Activated CD4-positive, alpha-beta T cell treated with anti-CD3 and anti-CD28 coated beads, Interleukin-2, amount 50 U/mL, for 48 hours (primary cell): ENCODE results near the gene VCX3B.
"Not testable (repeated sequence)": the region's sequence is repeated elsewhere in the genome, so short reads cannot be mapped to it uniquely, and the experiment has no call there.

Experiments
- DNase-seq, 2 experiments: peaks; one replicate each; pipeline ENCODE4 v3.0.0-alpha.2; 2020

VCX3B gene

GRCh38 chrX:8464530-8464929, at the start of gene VCX3B:
TSS of gene VCX3B (plus strand) at chrX:8464830. CDS start at chrX:8465451, 621 bp downstream.
- not testable (repeated sequence) for DNase-seq

- DNase-seq: no peak
These were observed 46.3 kb upstream of the VCX3B start for GRCh38 chrX:8418301-8418700.

DNA sequence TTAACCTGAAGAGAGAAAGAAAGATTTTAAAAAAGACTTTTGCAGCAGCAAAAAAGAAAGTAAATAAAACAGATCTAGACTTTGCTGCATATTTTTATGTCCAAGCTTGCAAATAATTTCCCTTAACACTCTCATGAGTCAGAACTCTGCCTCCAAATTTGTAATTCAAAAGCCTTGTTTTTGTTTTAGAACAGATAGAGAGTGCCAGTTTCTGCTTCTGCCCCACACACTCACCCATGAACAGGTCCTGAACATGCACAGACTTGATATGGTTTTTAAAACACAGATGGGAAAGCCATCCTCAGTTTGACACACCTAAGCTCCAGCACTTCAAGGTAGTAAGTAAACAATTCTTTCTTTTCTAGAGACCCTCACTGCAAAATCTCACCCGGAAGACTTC, 39.7 kb upstream of the VCX3B start:
- no peak for DNase-seq

DNA sequence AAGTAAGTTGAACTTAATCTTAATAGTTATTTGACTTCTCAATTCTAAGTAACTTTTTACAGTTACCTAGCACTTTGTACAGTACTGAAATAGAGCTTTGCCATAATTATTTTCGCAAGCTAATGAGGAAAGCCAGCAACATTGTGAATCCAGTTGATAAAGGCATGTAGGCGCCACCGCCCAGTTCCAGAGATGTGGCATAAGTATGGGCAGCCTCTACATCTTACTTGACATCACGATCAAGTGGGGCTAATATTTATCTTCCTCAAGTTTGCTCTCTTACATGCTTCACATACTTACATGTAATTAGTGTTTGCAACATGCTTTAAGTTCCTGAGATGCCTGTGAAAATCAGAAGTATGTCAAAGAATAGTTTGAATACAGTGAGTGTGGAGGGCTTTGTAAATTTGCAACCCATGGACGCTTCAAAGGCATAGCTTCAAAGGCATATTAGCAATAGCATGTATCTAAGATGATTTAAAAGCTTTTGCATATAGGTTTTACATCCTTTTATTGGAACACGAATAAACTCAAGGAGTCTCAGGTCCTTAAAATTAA, 34.9 kb upstream of the VCX3B start:
- DNase-seq: no peak

DNA sequence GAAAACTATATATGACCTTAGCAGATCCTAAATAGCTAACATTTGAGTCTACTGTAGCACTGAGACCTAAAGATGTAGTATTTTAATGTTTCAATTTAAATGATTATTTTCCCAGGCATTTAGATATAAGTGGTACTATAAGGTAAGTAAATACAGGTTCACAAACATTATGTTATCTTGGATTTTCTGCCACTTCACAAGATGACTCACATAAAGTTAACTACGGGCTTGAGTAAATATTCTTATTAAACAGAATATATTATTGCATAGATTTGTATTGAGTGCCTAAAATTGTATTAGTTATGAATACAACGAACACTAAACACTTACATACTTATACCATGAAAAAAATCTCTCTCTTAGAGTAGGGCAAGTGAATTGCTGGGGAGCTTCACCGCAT, 34.2 kb upstream of the VCX3B start:
- DNase-seq: no peak

DNA sequence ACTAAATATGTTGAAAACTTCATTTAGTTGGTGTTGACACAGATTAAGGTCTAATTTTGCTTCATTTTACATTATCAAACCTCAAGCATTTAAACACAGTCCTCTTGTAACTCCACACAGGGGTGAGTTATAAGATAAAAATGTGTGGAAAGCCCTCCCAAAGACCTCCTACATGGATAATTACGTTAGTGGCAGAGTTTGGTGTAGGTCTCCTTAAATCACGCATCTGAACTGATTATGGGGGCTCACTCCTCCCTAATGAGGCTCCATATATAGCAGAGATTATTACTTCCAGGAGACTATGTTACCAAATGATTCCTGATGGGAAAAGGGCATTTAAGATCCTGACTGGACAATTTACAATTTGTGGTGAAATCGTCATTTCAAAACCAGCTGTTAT, 32.2 kb upstream of the VCX3B start:
- no peak for DNase-seq

GRCh38 chrX:8433109-8434062, 31.2 kb upstream of the VCX3B start:
- DNase-seq: no peak

DNA sequence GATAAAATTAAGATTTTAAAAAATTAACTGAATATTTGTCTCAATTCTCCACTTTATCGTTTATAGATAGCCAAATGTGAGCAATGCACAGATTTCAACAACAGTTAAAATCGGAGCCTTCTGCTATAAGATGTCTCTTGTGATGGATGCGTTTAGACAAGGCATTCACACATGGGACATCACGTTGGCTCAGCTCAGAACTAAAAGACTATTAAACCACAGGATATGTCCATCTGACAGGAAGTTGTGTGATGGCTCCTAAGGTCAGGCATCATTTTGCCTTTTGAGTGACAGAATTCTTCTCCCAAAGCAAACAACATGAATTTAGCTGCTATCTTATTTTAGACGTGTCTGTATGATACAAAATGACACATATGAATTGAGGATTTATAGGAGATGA, 17.3 kb upstream of the VCX3B start:
- DNase-seq: no peak

- not testable (repeated sequence) for DNase-seq
These were observed 12.3 kb upstream of the VCX3B start for GRCh38 chrX:8452343-8452742.

DNA sequence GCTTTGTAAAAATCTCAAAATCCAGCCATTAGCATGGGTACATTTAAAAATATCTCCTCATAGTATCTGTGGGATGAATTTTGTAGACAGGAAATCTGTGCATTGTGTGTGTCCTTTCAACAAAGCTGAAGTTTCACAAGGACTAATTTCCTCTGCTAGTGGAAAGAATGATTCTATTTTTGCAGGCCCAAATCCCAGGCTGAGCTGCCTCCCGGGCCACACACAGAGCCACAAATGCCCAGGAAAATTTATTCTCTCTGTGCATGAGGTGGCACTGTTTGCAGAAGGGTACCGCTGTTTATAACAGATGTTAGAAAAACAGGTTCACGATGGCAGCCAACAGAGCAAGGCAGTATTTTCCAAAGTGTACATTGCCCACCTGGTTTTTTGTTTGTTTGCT, 11.0 kb upstream of the VCX3B start:
- no peak for DNase-seq

DNA sequence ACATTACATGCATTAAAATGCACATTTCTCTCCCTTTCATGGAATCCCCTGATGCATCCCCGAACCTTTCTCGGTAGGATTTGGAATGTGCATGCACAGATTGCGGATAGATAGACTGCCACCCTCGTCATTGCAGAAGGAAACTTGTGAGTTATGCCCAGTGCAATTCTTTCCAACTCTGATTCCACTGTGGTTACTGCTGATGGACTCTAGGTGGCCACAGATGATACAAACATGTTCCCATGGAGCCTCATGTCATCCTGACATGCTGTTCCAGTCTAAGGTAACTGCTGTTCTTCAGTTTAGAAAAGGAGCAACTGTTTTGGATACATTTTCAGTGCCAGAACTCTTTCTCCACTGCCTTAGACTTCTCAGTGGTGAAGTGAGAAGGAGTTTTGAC, 9.1 kb upstream of the VCX3B start:
- DNase-seq: no peak

DNA sequence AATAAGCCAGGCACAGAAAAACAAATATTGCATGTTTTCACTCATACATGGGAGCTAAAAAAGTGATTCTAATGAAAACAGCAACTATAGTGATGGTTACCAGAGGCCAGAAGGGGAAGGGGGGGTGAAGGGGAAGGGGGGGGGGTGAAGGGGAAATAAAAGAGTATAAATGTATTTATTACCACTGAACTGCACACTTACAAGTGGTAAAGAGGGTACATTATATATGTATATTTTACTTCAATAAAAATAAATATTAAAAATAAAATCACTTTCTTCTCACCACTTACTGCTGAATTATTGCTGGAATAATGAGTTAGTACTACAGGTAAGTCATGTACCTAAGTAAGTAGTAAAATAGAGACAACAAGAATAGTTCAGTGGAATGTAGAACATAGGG, 2.1 kb upstream of the VCX3B start:
- DNase-seq: no peak

GRCh38 chrX:8484360-8484949, 19.8 kb downstream of the VCX3B start:
- no peak for DNase-seq

DNA sequence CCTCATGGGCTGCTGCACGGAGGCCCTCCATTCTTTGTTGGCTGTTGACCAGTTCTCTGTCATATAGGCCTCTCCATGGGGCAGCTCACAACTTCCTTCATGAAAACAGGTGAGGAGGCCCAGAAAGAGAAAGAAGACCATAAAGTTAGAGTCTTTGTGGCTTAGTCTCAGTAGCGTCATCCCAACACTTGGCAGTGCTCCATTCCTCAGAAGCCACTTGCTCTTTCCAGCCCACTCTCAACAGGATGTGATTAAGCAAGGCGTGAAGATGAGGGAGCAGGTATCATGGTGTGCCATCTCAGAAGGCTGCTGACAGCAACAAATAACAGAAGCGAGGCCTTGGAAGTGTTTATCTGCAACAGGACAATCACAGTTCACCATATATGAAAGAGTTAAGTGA, 30.4 kb downstream of the VCX3B start:
- DNase-seq: not testable (repeated sequence)

DNA sequence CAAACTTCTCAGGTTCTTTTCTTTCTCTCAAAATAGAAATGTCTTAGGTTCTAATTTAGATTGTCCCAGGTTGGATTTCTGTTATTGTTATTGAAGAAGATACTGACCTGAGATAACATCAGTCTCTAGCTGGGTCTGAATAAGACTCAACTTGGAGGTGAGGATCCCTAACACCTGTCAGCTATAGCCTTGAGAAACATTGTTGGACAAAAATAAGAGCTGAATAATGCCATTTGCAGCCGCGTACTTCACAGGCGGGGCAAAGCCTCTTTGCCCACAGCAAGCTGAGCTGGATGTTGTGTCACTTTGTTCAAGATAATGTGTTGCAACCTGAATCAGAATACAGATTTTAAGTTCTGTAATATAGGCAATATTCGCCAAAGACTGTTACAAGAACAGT, 35.6 kb downstream of the VCX3B start:
- no peak for DNase-seq

DNA sequence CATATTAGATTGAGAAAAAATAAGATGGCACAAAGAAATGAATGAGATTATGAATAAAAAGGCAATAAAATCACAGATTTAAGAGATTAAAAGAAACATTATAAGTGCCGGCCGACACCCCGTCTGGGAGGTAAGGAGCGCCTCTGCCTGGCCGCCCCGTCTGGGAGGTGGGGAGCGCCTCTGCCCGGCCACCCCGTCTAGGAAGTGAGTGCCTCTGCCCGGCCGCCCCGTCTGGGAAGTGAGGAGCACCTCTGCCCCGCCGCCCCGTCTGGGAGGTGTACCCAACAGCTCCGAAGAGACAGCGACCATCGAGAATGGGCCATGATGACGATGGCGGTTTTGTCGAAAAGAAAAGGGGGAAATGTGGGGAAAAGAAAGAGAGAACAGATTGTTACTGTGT, 37.5 kb downstream of the VCX3B start:
- not testable (repeated sequence) for DNase-seq

DNA sequence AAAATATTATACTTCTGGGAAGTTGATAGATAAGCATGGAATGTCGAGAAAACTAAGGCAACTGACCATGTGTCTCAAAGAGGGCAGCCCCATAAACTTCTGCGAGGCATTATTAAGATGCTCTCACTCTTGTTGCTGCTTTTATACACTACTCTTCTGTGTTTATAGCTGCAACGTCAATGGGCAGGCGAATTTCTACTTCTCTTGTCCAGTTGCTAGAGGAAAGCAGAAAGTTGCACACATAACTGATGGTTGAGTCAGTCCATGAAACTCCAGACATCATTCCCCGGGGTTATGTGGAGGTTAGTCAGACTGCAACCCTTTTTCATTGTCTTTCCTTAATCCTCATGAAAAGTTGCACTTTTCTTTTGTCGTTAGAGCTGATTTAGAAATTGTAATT, 39.8 kb downstream of the VCX3B start:
- no peak for DNase-seq
